Gastroesophageal sphincter (tissue), 3 donors: ENCODE data around the gene PCGF2.

Experiments used
- CTCF ChIP-seq, 4 experiments: fragments of 200-600 bp in 2 of 4; fragments of 450-650 bp in 2 of 4; sonication (generic) in 1 of 4; IDR thresholded peaks; one replicate each; pipeline ENCODE4 v1.5.1; 2017 to 2019; ENCODE audit warnings: antibody characterized with exemption in 4 of 4, mild to moderate bottlenecking in 2 of 4, moderate library complexity in 2 of 4
- EP300 ChIP-seq: sonication (generic); formaldehyde crosslinking; IDR thresholded peaks from one replicate; pipeline ENCODE4 v1.6.1; 2017; ENCODE audit warnings: antibody characterized with exemption, mild to moderate bottlenecking
- POLR2A ChIP-seq, 2 donors: fragments of 450-650 bp; IDR thresholded peaks; one replicate each; pipeline ENCODE4 v1.6.1; 2017; ENCODE audit warnings: antibody characterized with exemption in 2 of 2, mild to moderate bottlenecking in 2 of 2, moderate library complexity in 1 of 2
- POLR2AphosphoS5 ChIP-seq: sonication (generic); formaldehyde crosslinking; IDR thresholded peaks from one replicate; pipeline ENCODE4 v1.6.1; 2017; ENCODE audit warnings: antibody characterized with exemption

DNA sequence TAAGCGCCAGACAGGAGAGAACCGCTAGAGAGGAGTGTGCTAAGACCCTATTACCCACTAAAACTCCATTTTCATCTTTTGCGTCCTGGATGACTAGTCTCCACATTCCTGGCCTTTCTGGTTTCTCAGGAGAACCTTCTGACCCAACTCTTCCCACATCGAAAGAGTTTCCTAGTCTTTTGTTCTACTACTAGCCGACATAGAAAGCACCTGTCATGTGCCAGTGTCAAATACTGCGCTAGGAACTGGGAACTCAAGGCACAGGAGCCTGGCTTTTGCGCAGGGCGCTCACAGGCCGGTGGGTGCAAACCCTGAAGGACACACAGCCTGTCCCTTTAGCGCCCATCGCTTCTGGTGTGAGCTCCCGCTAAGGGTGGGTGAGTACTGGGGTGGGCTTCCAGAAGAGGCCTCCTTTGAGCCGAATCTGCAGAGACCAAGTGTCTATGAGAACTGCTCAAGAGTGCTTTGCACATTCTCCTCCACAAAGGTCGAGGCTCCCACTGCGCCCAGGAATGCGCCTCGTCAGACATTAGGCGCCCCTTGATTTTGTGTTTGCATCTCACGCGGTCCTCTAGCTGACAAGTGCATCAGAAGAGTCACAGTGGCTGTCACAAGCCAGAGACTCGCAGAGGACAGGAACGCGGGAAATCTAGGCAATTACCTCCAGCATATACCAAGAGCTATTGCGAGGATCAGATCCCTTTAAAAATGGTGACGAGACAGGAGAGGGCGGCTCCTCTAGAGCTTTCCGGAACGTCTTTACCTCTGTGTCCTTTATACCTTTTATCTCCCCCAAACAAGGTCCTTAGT lies 2.4 kb upstream of the PCGF2 start:
- TF ChIP-seq CTCF (IDR thresholded peaks at IDR 0.05) (no peak), POLR2A (IDR thresholded peaks at IDR 0.05) (no peak), POLR2AphosphoS5 (no peak), EP300 (no peak)
